ENCODE data around the gene TNFRSF6B.

TNFRSF6B gene

GRCh38 chr20:63744158-63744557, 47.7 kb downstream of the TNFRSF6B start:
- H3K4me3 ChIP-seq (ENCODE audit: low read depth, low read length), result no peak overlapping the region
- TF ChIP-seq CTCF (IDR thresholded peaks at IDR 0.05; ENCODE audit: low read depth, low read length), result no peak

GRCh38 chr20:63744574-63745423, 48.3 kb downstream of the TNFRSF6B start:
- no peak for TF ChIP-seq CTCF (IDR thresholded peaks at IDR 0.05; ENCODE audit: low read depth, low read length)
- no peak overlapping the region for H3K4me3 ChIP-seq (ENCODE audit: low read depth, low read length)

DNA sequence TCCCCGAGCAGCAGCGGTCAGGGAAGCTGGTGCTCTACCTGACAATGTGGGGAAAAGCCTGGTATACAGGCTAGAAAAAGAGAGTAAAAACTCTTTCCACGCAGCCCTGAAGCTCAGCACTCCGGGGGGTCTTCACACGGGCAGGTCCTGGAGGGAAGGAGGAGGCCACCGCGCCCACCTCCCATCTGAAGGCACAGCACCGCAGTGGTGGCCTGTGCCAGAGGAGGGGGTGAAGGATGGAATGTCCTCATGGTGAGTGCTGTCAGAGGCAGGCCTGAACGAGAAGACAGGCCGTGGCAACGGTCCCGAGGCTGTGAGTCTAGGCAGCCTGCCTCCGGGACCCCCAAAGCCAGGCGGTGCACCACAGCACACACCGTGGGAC, 49.0 kb downstream of the TNFRSF6B start:
- no peak overlapping the region for H3K4me3 ChIP-seq (ENCODE audit: low read depth, low read length)
- TF ChIP-seq CTCF (IDR thresholded peaks at IDR 0.05; ENCODE audit: low read depth, low read length), result no peak

DNA sequence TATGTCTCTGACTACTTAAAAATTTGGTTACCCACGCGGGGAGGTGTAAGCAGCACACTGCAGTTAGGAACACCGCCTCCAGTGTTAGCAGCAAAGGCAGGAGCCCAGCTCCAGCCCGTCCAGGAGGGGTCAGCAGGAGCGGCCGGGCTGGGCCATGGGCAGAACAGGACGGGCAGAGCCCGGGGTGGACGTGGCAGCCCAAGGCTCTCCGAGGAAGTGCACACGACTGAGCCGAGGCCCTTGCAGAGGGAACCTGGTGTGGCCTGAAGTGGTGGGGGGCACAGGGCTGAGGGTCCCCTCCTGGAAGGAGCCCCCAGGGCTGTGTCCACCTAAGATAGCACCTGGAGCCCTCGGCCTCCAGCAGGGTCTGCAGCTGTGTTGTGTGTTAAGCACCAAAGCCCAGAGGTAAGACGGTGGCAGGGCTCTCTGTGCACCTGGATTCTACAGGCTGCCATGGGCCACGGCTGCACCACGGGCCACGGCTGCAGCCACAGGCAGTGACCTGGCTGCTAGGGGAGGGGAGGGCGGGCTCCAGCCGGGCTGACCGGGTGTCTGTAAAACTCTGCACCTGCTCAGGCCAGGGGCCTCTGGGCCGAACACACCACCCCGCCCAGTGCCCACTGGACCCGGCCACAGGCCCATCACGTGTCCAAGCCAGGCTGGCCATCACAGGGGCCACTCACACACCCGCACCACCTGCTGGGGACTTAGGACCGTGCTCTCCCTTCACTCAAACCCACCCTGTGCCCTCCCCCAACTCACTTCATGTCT, 49.7 kb downstream of the TNFRSF6B start:
- TF ChIP-seq CTCF (IDR thresholded peaks at IDR 0.05; ENCODE audit: low read depth, low read length), result no peak
- H3K4me3 ChIP-seq (ENCODE audit: low read depth, low read length), result no peak overlapping the region

DNA sequence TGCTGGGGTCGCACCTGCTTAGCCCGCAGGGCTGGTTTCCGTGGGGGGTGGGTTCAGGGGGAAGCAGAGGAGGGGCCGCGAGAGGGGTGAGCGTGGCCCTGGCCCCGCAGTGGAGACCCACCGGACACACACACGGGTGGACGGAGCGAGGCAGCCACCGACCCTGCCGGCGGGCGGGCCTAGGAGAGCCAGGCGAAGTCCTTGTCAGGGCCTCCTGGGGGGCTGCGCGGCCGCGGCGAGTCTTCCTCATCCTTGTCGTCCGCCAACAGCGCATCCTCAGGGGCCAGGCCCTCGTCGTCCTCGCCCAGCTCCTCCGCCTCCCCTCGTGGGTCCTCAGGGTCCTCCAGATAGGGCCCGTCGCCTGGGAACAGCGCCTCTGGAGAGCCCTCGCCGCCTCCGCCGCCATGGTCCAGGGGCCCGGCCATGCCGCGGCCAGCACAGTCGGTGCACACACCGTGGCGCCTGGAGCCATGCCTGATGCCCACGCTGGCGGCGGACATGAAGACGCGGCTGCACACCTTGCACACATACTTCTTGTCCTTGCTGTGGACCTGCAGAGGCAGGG, 50.4 kb downstream of the TNFRSF6B start:
- TF ChIP-seq CTCF (IDR thresholded peaks at IDR 0.05; ENCODE audit: low read depth, low read length), result no peak
- no peak overlapping the region for H3K4me3 ChIP-seq (ENCODE audit: low read depth, low read length)

DNA sequence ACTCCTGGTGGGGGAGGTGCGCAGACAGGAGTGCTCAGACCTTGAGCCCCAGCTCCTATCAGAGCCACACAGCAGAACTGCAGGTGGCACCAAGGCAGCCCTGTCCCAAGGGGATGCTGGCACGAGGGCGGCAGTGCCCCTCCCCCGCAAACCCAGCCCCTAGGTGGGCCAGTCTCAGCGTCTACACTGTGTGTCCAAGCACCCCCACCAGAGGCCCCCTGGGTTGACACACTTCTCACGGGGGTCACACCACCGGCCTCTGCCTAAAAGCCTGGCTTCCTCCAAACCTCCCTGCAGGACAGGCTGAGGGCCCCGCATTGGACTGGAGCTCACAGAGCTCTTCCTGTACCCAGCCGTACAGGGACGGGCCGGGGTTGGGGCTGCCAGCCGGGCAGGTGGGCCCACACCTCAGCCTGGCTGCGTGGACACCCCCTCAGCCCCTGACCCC, 51.2 kb downstream of the TNFRSF6B start:
- TF ChIP-seq CTCF (IDR thresholded peaks at IDR 0.05; ENCODE audit: low read depth, low read length), result no peak
- no peak overlapping the region for H3K4me3 ChIP-seq (ENCODE audit: low read depth, low read length)
